Peyer's patch (tissue), 4 donors: ENCODE results near the gene CHST8.

ENCODE experiments used
- POLR2A ChIP-seq, 2 donors: fragments of 450-650 bp; IDR thresholded peaks; one replicate each; pipeline ENCODE4 v1.5.1; 2017; ENCODE audit warnings: antibody characterized with exemption in 2 of 2, mild to moderate bottlenecking in 2 of 2, moderate library complexity in 2 of 2
- TF ChIP-seq, protein P1 (sequence below), 6 experiments: fragments of 450-650 bp in 4 of 6; fragments of 200-600 bp in 2 of 6; sonication (generic) in 1 of 6; IDR thresholded peaks; one replicate each; pipeline ENCODE4 v1.5.1; 2017 to 2019; ENCODE audit warnings: antibody characterized with exemption in 6 of 6, mild to moderate bottlenecking in 3 of 6, moderate library complexity in 1 of 6

DNA sequence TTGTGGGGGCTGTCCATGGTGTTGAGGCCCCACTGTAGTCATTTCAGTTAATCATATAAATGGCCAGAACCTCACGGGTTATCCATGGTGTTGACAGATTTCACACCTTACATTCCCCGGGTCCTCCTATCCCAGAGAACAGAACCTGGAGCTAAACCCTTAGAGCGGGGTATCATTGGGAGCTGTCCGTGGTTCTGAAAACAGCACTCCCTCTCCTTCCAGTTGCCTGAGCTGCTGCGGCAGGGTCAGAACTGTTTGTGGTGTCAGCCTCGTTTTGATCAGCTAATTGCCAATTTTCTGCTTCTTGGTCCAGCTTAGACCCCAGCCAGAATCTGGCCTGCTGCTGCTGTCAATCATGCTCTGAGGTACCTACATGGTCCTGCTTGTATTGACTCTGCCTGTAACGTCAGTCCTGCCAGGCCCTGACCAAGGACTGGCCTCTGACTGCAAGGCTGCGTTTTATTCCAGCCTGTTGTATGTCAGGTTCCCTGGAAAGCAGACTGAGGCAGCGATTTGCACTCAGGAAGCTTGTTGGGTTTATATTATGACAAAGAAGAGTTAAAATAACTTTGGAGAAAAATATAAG lies 119.2 kb downstream of the CHST8 start:
- TF ChIP-seq, protein P1, sequence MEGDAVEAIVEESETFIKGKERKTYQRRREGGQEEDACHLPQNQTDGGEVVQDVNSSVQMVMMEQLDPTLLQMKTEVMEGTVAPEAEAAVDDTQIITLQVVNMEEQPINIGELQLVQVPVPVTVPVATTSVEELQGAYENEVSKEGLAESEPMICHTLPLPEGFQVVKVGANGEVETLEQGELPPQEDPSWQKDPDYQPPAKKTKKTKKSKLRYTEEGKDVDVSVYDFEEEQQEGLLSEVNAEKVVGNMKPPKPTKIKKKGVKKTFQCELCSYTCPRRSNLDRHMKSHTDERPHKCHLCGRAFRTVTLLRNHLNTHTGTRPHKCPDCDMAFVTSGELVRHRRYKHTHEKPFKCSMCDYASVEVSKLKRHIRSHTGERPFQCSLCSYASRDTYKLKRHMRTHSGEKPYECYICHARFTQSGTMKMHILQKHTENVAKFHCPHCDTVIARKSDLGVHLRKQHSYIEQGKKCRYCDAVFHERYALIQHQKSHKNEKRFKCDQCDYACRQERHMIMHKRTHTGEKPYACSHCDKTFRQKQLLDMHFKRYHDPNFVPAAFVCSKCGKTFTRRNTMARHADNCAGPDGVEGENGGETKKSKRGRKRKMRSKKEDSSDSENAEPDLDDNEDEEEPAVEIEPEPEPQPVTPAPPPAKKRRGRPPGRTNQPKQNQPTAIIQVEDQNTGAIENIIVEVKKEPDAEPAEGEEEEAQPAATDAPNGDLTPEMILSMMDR (IDR thresholded peaks at IDR 0.05): no peak
- no peak for TF ChIP-seq POLR2A (IDR thresholded peaks at IDR 0.05)
